GM12801 (cell line): ENCODE data around the gene CTF1.

Experiments used
- CTCF ChIP-seq: IDR thresholded peaks from one replicate; pipeline ENCODE4 v1.5.1; 2011; ENCODE audit warnings: control low read depth; ENCODE audit not compliant: insufficient read length; ENCODE audit errors: extremely low read depth

CTF1 gene

GRCh38 chr16:30953111-30953510 is 56.7 kb downstream of the CTF1 start:
- TF ChIP-seq CTCF, result no peak
